ENCODE data around the gene FAM174C. TPM values are rescaled to one million over a fixed set of nuclear protein-coding genes. Genes with fewer than 3 reads are reported as not detected.

FAM174C gene
- polyA plus RNA-seq, 1 donor (not counting 4 experiments of a cell fraction or from before 2014, with no cell fraction given) = 18.5 TPM

GRCh38 chr19:1310853-1311180 lies 35.5 kb downstream of the FAM174C start:
- DNase-seq (ENCODE audit: low read depth, low spot score) = no peak
- Histone ChIP-seq H2AFZ (ENCODE audit: control insufficient read depth, low read length) (no peak overlapping the region), H3K27me3 (ENCODE audit: control insufficient read depth, extremely low read depth, insufficient read depth, low read length) (peaks cover under 1% of the 10 kb centered on the region), H3K9me3 (ENCODE audit: control insufficient read depth, low read depth, low read length) (no peaks in the 10 kb centered on the region), H3K4me2 (ENCODE audit: control insufficient read depth, extremely low read depth, insufficient read depth, low read depth, low read length) (no peak overlapping the region), H3K4me3 (ENCODE audit: control insufficient read depth in 2 of 3, extremely low read depth in 1 of 3, insufficient read depth in 2 of 3, low read depth in 1 of 3, low read length in 3 of 3) (no peak overlapping the region), H3K79me2 (ENCODE audit: control insufficient read depth, insufficient read depth, low read length) (no peaks in the 10 kb centered on the region), H3K9ac (ENCODE audit: control insufficient read depth, extremely low read depth, insufficient read depth, low read length) (no peak overlapping the region), H4K20me1 (ENCODE audit: control insufficient read depth, extremely low read depth, insufficient read depth, low read length) (no peaks in the 10 kb centered on the region), H3K4me1 (ENCODE audit: control insufficient read depth, extremely low read depth, insufficient read depth, low read length) (peaks cover 18% of the 10 kb centered on the region), H3K9me1 (ENCODE audit: control insufficient read depth, extremely low read depth, insufficient read depth, low read length) (no peaks in the 10 kb centered on the region), H3K27ac (ENCODE audit: control insufficient read depth, insufficient read depth, low read length) (no peak overlapping the region), H3K36me3 (ENCODE audit: control insufficient read depth in 2 of 2, extremely low read depth in 1 of 2, insufficient read depth in 2 of 2, low read length in 2 of 2) (no peaks in the 10 kb centered on the region)
- no peak for FAIRE-seq
- TF ChIP-seq, protein P1, sequence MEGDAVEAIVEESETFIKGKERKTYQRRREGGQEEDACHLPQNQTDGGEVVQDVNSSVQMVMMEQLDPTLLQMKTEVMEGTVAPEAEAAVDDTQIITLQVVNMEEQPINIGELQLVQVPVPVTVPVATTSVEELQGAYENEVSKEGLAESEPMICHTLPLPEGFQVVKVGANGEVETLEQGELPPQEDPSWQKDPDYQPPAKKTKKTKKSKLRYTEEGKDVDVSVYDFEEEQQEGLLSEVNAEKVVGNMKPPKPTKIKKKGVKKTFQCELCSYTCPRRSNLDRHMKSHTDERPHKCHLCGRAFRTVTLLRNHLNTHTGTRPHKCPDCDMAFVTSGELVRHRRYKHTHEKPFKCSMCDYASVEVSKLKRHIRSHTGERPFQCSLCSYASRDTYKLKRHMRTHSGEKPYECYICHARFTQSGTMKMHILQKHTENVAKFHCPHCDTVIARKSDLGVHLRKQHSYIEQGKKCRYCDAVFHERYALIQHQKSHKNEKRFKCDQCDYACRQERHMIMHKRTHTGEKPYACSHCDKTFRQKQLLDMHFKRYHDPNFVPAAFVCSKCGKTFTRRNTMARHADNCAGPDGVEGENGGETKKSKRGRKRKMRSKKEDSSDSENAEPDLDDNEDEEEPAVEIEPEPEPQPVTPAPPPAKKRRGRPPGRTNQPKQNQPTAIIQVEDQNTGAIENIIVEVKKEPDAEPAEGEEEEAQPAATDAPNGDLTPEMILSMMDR (optimal IDR thresholded peaks at IDR 0.05 in 1 of 3, IDR thresholded peaks at IDR 0.05 in 1 of 3, conservative IDR thresholded peaks at IDR 0.05 in 1 of 3; ENCODE audit: extremely low read depth in 1 of 3, insufficient read depth in 2 of 3, low read length in 3 of 3) = no peak
- no peak for TF ChIP-seq EZH2 (IDR thresholded peaks at IDR 0.05; ENCODE audit: low read length)
- dilution Hi-C loops (cut with MboI; ENCODE audit: extremely low pct_ligation_motif_present, low sequenced_read_pairs) = no loop called here

GRCh38 chr19:1311543-1312091 lies 36.3 kb downstream of the FAM174C start:
- H3K27me3 ChIP-seq (ENCODE audit: control insufficient read depth, extremely low read depth, insufficient read depth, low read length) = peaks cover 9% of the 10 kb centered on the region
- no peak for FAIRE-seq

More at GRCh38 chr19:1311543-1312091, 36.3 kb downstream of the FAM174C start:
- no peaks in the 10 kb centered on the region for H3K79me2 ChIP-seq (ENCODE audit: control insufficient read depth, insufficient read depth, low read length)
- no peaks in the 10 kb centered on the region for H3K9me3 ChIP-seq (ENCODE audit: control insufficient read depth, low read depth, low read length)
- H3K4me2 ChIP-seq (ENCODE audit: control insufficient read depth, extremely low read depth, insufficient read depth, low read depth, low read length) = no peak overlapping the region
- H3K27ac ChIP-seq (ENCODE audit: control insufficient read depth, insufficient read depth, low read length) = no peak overlapping the region
- H3K9ac ChIP-seq (ENCODE audit: control insufficient read depth, extremely low read depth, insufficient read depth, low read length) = no peak overlapping the region
- H3K4me3 ChIP-seq (ENCODE audit: control insufficient read depth in 2 of 3, extremely low read depth in 1 of 3, insufficient read depth in 2 of 3, low read depth in 1 of 3, low read length in 3 of 3) = no peak overlapping the region
- TF ChIP-seq, protein P1 (optimal IDR thresholded peaks at IDR 0.05 in 1 of 3, IDR thresholded peaks at IDR 0.05 in 1 of 3, conservative IDR thresholded peaks at IDR 0.05 in 1 of 3; ENCODE audit: extremely low read depth in 1 of 3, insufficient read depth in 2 of 3, low read length in 3 of 3) = no peak
- H3K4me1 ChIP-seq (ENCODE audit: control insufficient read depth, extremely low read depth, insufficient read depth, low read length) = peaks cover 18% of the 10 kb centered on the region
- H2AFZ ChIP-seq (ENCODE audit: control insufficient read depth, low read length) = no peak overlapping the region
- DNase-seq (ENCODE audit: low read depth, low spot score) = no peak
- H3K36me3 ChIP-seq (ENCODE audit: control insufficient read depth in 2 of 2, extremely low read depth in 1 of 2, insufficient read depth in 2 of 2, low read length in 2 of 2) = no peaks in the 10 kb centered on the region
- dilution Hi-C loops (cut with MboI; ENCODE audit: extremely low pct_ligation_motif_present, low sequenced_read_pairs) = no loop called here
- H4K20me1 ChIP-seq (ENCODE audit: control insufficient read depth, extremely low read depth, insufficient read depth, low read length) = no peaks in the 10 kb centered on the region
- H3K9me1 ChIP-seq (ENCODE audit: control insufficient read depth, extremely low read depth, insufficient read depth, low read length) = no peaks in the 10 kb centered on the region

Data from keratinocyte (primary cell).